Measurements from ENCODE around the gene FCHSD2.

- TF ChIP-seq CTCF (IDR thresholded peaks at IDR 0.05 in 8 of 11, conservative IDR thresholded peaks at IDR 0.05 in 3 of 11) = no peak
- no peak for TF ChIP-seq POLR2AphosphoS5 (IDR thresholded peaks at IDR 0.05)
Observed at GRCh38 chr11:73053964-73054363, 88.2 kb downstream of the FCHSD2 start.
